GM23338 (cell line): Measurements from ENCODE around the gene CACNB2. TPM values are rescaled to one million over a fixed set of nuclear protein-coding genes. Genes with fewer than 3 reads are reported as not detected.

Experiments used
- ATAC-seq: fragments of 200-7000 bp; cut with Tn5 transposase; 3 replicates; pipeline ENCODE4 v1.9.1; 2020
- DNase-seq: peaks from one replicate; pipeline ENCODE4 v3.0.0-alpha.2; 2015; ENCODE audit warnings: low spot score
- H2AFZ ChIP-seq: fragments of 200-600 bp; sonication (generic); 2 replicates; pipeline ENCODE4 v1.8.0; 2016; ENCODE audit warnings: antibody characterized with exemption, mild to moderate bottlenecking, moderate library complexity
- H3F3A ChIP-seq: fragments of 200-600 bp; sonication (generic); replicated peaks from 2 replicates; pipeline ENCODE4 v1.8.0; 2017; ENCODE audit warnings: antibody characterized with exemption, mixed run types, low read depth
- H3K27ac ChIP-seq: fragments of 200-600 bp; sonication (generic); 2 replicates; pipeline ENCODE4 v1.6.1; 2016; ENCODE audit warnings: low read depth
- H3K27me3 ChIP-seq: fragments of 200-600 bp; sonication (generic); 2 replicates; pipeline ENCODE4 v1.8.0; 2016; ENCODE audit warnings: mild to moderate bottlenecking, mixed run types, moderate library complexity; ENCODE audit not compliant: insufficient read depth
- H3K36me3 ChIP-seq: fragments of 200-600 bp; sonication (generic); 2 replicates; pipeline ENCODE4 v1.8.0; 2016; ENCODE audit warnings: mild to moderate bottlenecking; ENCODE audit not compliant: insufficient read depth
- H3K4me1 ChIP-seq: fragments of 200-600 bp; sonication (generic); 2 replicates; pipeline ENCODE4 v1.8.0; 2016; ENCODE audit warnings: mild to moderate bottlenecking, moderate library complexity; ENCODE audit not compliant: insufficient read depth
- H3K4me2 ChIP-seq: fragments of 200-600 bp; sonication (generic); 2 replicates; pipeline ENCODE4 v1.7.1; 2017; ENCODE audit warnings: mixed run types
- H3K4me3 ChIP-seq: fragments of 200-600 bp; sonication (generic); 2 replicates; pipeline ENCODE4 v1.6.1; 2016; ENCODE audit warnings: mixed run types
- H3K79me2 ChIP-seq: fragments of 200-600 bp; sonication (generic); replicated peaks from 2 replicates; pipeline ENCODE4 v1.8.0; 2017; ENCODE audit warnings: mild to moderate bottlenecking; ENCODE audit not compliant: insufficient read depth
- H3K9me2 ChIP-seq: fragments of 200-600 bp; sonication (generic); 2 replicates; pipeline ENCODE4 v1.8.0; 2017; ENCODE audit not compliant: insufficient read depth
- H4K20me1 ChIP-seq: fragments of 200-600 bp; sonication (generic); replicated peaks from 2 replicates; pipeline ENCODE4 v1.8.0; 2017; ENCODE audit warnings: mild to moderate bottlenecking; ENCODE audit not compliant: insufficient read depth
- H3K27ac Mint-ChIP-seq: 2 replicates; pipeline ENCODE4 v1.8.0; 2020; ENCODE audit warnings: inconsistent platforms, mild to moderate bottlenecking, moderate library complexity, mixed read lengths
- H3K27me3 Mint-ChIP-seq: 3 replicates; pipeline ENCODE4 v1.8.0; 2022; ENCODE audit warnings: low read depth, mild to moderate bottlenecking, moderate library complexity, mixed read lengths, inconsistent platforms; ENCODE audit not compliant: insufficient read depth, poor library complexity
- H3K36me3 Mint-ChIP-seq: 3 replicates; pipeline ENCODE4 v1.8.0; 2021; ENCODE audit warnings: low read depth, mild to moderate bottlenecking, inconsistent platforms, moderate library complexity, mixed read lengths
- H3K4me1 Mint-ChIP-seq: 3 replicates; pipeline ENCODE4 v1.8.0; 2020; ENCODE audit warnings: mild to moderate bottlenecking, inconsistent platforms, mixed read lengths
- H3K4me3 Mint-ChIP-seq: 3 replicates; pipeline ENCODE4 v1.8.0; 2021; ENCODE audit warnings: moderate library complexity, mild to moderate bottlenecking, inconsistent platforms, mixed read lengths
- H3K9me3 Mint-ChIP-seq: 3 replicates; pipeline ENCODE4 v1.8.0; 2020; ENCODE audit warnings: moderate library complexity, mild to moderate bottlenecking, inconsistent platforms, mixed read lengths
- CREB1 ChIP-seq: fragments of 250-450 bp; sonication (Bioruptor Pico); IDR thresholded peaks from 2 replicates; pipeline ENCODE4 v1.5.0; 2020; ENCODE audit warnings: low read depth, mild to moderate bottlenecking, moderate library complexity
- ETS1 ChIP-seq: IDR thresholded peaks from 2 replicates; pipeline ENCODE4 v1.6.1; 2016; ENCODE audit warnings: antibody characterized with exemption
- EZH2phosphoT487 ChIP-seq: fragments of 200-600 bp; sonication (generic); IDR thresholded peaks from one replicate; pipeline ENCODE4 v1.8.1; 2018; ENCODE audit warnings: antibody characterized with exemption; ENCODE audit not compliant: unreplicated experiment
- POLR2AphosphoS5 ChIP-seq: IDR thresholded peaks from 2 replicates; pipeline ENCODE4 v1.6.1; 2016; ENCODE audit warnings: antibody characterized with exemption, low read depth
- ZNF114 ChIP-seq: fragments of 250-450 bp; sonication (Bioruptor Pico); IDR thresholded peaks from 2 replicates; pipeline ENCODE4 v1.5.0; 2020; ENCODE audit warnings: mild to moderate bottlenecking, moderate library complexity
- ZNF462 ChIP-seq: fragments of 250-450 bp; sonication (Bioruptor Pico); IDR thresholded peaks from 2 replicates; pipeline ENCODE4 v1.5.0; 2020; ENCODE audit warnings: mild to moderate bottlenecking, moderate library complexity
- polyA plus RNA-seq: library from polyadenylated mRNA; unstranded; fragments of >200 nt; fragmentation: Nextera tagmentation; extraction: Ambion mirVana; gene quantifications from 2 replicates; pipeline ENCODE4 v1.2.1, GENCODE V29; 2016
- total RNA-seq: library from RNA; depleted of rRNA; stranded (reverse); fragments of >200 nt; shearing (Covaris generic); gene quantifications from 2 replicates; pipeline ENCODE4 v1.2.3, GENCODE V29; 2014

CACNB2 gene
- total and polyA plus RNA-seq, 2 experiments from 2014 or later, result 5.0 to 5.9 TPM

GRCh38 chr10:18203471-18203870 lies 63.2 kb downstream of the CACNB2 start:
- Histone ChIP-seq H3K4me2 (no peak overlapping the region), H3K36me3 (no peaks in the 10 kb centered on the region), H3K4me1 (no peaks in the 10 kb centered on the region), H3K79me2 (no peaks in the 10 kb centered on the region), H2AFZ (no peak overlapping the region), H3K9me2 (no peaks in the 10 kb centered on the region), H3K27ac (no peak overlapping the region), H3K27me3 (no peaks in the 10 kb centered on the region), H3F3A (no peaks in the 10 kb centered on the region), H4K20me1 (no peaks in the 10 kb centered on the region), H3K4me3 (no peak overlapping the region)
- Mint-ChIP-seq H3K27me3 (peaks cover 2% of the 10 kb centered on the region), H3K4me1 (peaks cover 3% of the 10 kb centered on the region; the same call in 2 of the 3 replicates), H3K27ac (no peak overlapping the region), H3K9me3 (no peaks in the 10 kb centered on the region), H3K36me3 (no peaks in the 10 kb centered on the region), H3K4me3 (no peak overlapping the region)
- DNase-seq (no peak), ATAC-seq (no peak)
- no peak for TF ChIP-seq ZNF114 (CRISPR knock-in tag)

DNA sequence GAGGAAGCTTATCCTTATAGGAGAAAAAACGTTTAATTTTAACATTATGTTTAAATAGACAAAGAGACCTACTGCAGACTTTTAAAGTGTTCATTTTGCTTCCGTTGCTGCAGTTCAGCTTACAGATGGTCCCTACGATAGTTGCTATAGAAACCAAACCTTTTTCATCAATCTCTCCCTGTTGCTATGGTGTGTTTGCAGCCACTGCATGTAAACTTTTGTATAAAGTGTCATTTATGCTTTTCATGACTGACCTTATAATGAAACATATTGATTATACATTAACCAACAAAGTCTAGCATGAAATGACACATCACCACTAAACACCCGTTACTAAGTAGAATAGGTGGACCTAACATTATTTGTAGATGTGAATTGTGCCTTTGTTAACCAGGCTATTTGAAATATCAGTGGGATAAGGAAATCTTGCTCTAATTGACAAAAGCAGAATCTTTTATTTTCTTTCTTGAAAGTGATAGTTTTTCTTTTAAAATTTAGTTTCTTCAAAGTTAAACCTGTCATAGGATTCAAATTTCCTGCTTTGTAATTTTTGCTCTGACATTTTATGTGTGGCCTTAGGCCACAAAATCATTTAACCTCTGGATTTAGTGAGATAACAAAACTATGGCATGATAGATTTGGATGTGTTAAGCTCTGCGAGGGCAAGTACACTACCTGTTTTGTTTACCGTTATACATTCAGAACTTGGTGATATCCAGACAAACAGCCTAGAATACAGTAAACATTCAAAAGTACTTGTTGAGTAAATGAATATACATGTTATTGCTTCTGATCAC lies 64.0 kb downstream of the CACNB2 start:
- no peaks in the 10 kb centered on the region for H3K27me3 ChIP-seq
- no peak overlapping the region for H3K4me3 ChIP-seq
- no peaks in the 10 kb centered on the region for H3F3A ChIP-seq
- no peak overlapping the region for H3K27ac ChIP-seq
- no peaks in the 10 kb centered on the region for H3K36me3 ChIP-seq
- no peaks in the 10 kb centered on the region for H3K4me1 ChIP-seq
- Mint-ChIP-seq H3K27me3 (peaks cover 2% of the 10 kb centered on the region), H3K27ac (no peak overlapping the region), H3K4me3 (no peak overlapping the region), H3K36me3 (no peaks in the 10 kb centered on the region), H3K4me1 (peaks cover 3% of the 10 kb centered on the region; the same call in 2 of the 3 replicates), H3K9me3 (no peaks in the 10 kb centered on the region)
- TF ChIP-seq EZH2phosphoT487 (no peak), CREB1 (CRISPR knock-in tag) (no peak), POLR2AphosphoS5 (no peak), ZNF462 (no peak), ETS1 (no peak)
- H3K4me2 ChIP-seq, result no peak overlapping the region
- DNase-seq (no peak), ATAC-seq (no peak)
- no peaks in the 10 kb centered on the region for H3K9me2 ChIP-seq
- H4K20me1 ChIP-seq, result no peaks in the 10 kb centered on the region
- H3K79me2 ChIP-seq, result no peaks in the 10 kb centered on the region
- H2AFZ ChIP-seq, result no peak overlapping the region
